SK-N-SH (cell line): ENCODE data around the gene SSTR5. TPM values are rescaled to one million over a fixed set of nuclear protein-coding genes. Genes with fewer than 3 reads are reported as not detected.

Experiments
- CTCF ChIA-PET: fragments of 300-600, 350-600 bp; formaldehyde crosslinking; extraction: SDS; loops from one replicate; lab custom pipeline; 2021; lab: Yijun Ruan, JAX
- POLR2A ChIA-PET: fragments of 350-600 bp; sonication (Branson Sonifier 250); formaldehyde crosslinking; extraction: SDS; loops from one replicate; lab custom pipeline; 2020; ENCODE audit warnings: antibody characterized with exemption, inconsistent platforms; lab: Yijun Ruan, JAX
- DNase-seq: peaks from one replicate; pipeline ENCODE4 v3.0.0; 2012
- H2AFZ ChIP-seq: fragments of 200-600 bp; sonication (generic); 2 replicates; pipeline ENCODE4 v1.8.1; 2016; ENCODE audit warnings: antibody characterized with exemption, mild to moderate bottlenecking, low read depth
- H3F3A ChIP-seq: fragments of 200-600 bp; sonication (generic); replicated peaks from 2 replicates; pipeline ENCODE3; 2016; ENCODE audit warnings: antibody characterized with exemption, mild to moderate bottlenecking; ENCODE audit not compliant: insufficient read depth
- H3K27ac ChIP-seq, 2 experiments: fragments of 200-500 bp in 1 of 2; fragments of 200-600 bp in 1 of 2; sonication (Bioruptor generic) in 1 of 2; sonication (generic), shearing (Covaris generic) in 1 of 2; 2 replicates each; pipeline versions ENCODE4 v1.5.1 to v1.6.1; 2014 to 2016; ENCODE audit warnings: low read depth in 2 of 2, inconsistent platforms in 1 of 2, low read length in 1 of 2, mild to moderate bottlenecking in 1 of 2, mixed read lengths in 1 of 2
- H3K27me3 ChIP-seq: fragments of 200-600 bp; sonication (generic), shearing (Covaris generic); 2 replicates; pipeline ENCODE4 v1.6.1; 2016; ENCODE audit warnings: mixed run types; ENCODE audit not compliant: insufficient read depth
- H3K36me3 ChIP-seq, 2 experiments: fragments of 200-500 bp in 1 of 2; fragments of 200-600 bp in 1 of 2; sonication (Bioruptor generic) in 1 of 2; sonication (generic) in 1 of 2; replicated peaks in 1 of 2; 2 replicates each; pipeline versions ENCODE3 to v1.5.1; 2014 to 2016; ENCODE audit warnings: low read length in 1 of 2, mild to moderate bottlenecking in 1 of 2; ENCODE audit not compliant: insufficient read depth in 2 of 2, control insufficient read depth in 1 of 2
- H3K4me1 ChIP-seq, 2 experiments: fragments of 200-500 bp in 1 of 2; fragments of 200-600 bp in 1 of 2; sonication (Bioruptor generic) in 1 of 2; sonication (generic), shearing (Covaris generic) in 1 of 2; 2 replicates each; pipeline versions ENCODE4 v1.5.1 to v1.6.1; 2014 to 2016; ENCODE audit warnings: low read depth in 1 of 2, low read length in 1 of 2, mixed run types in 1 of 2; ENCODE audit not compliant: insufficient read depth in 2 of 2, control insufficient read depth in 1 of 2
- H3K4me2 ChIP-seq: fragments of 200-600 bp; sonication (generic), shearing (Covaris generic); 2 replicates; pipeline ENCODE4 v1.6.1; 2017; ENCODE audit warnings: mixed run types
- H3K4me3 ChIP-seq, 2 experiments: fragments of 200-500 bp in 1 of 2; fragments of 200-600 bp in 1 of 2; sonication (Bioruptor generic) in 1 of 2; sonication (generic), shearing (Covaris generic) in 1 of 2; 2 replicates each; pipeline versions ENCODE4 v1.5.1 to v1.8.1; 2014 to 2016; ENCODE audit warnings: low read depth in 2 of 2, inconsistent platforms in 1 of 2, low read length in 1 of 2, mild to moderate bottlenecking in 1 of 2, mixed read lengths in 1 of 2, moderate library complexity in 1 of 2
- H3K79me2 ChIP-seq: fragments of 200-600 bp; sonication (generic); 2 replicates; pipeline ENCODE4 v1.8.1; 2017; ENCODE audit warnings: mild to moderate bottlenecking; ENCODE audit not compliant: insufficient read depth
- H3K9ac ChIP-seq: fragments of 200-600 bp; sonication (generic); 2 replicates; pipeline ENCODE4 v1.6.1; 2017; ENCODE audit warnings: mixed run types
- H3K9me2 ChIP-seq: fragments of 200-600 bp; sonication (generic); 2 replicates; pipeline ENCODE4 v1.6.1; 2017; ENCODE audit warnings: mixed run types
- H3K9me3 ChIP-seq: fragments of 200-600 bp; sonication (generic); 2 replicates; pipeline ENCODE4 v1.6.1; 2017; ENCODE audit warnings: mixed run types, mild to moderate bottlenecking, moderate library complexity
- H4K20me1 ChIP-seq: fragments of 200-600 bp; sonication (generic); 2 replicates; pipeline ENCODE4 v1.6.1; 2017; ENCODE audit warnings: mild to moderate bottlenecking, mixed run types; ENCODE audit not compliant: insufficient read depth
- EZH2phosphoT487 ChIP-seq: fragments of 200-600 bp; sonication (generic); IDR thresholded peaks from 2 replicates; pipeline ENCODE4 v1.6.1; 2017; ENCODE audit warnings: low read depth, mixed run types, mild to moderate bottlenecking, antibody characterized with exemption, moderate library complexity, borderline replicate concordance
- FOSL2 ChIP-seq: IDR thresholded peaks from 2 replicates; pipeline ENCODE4 v1.4.0; 2012; ENCODE audit warnings: low read depth, mild to moderate bottlenecking, moderate library complexity, borderline replicate concordance
- FOXM1 ChIP-seq: IDR thresholded peaks from 2 replicates; pipeline ENCODE4 v1.4.0; 2012; ENCODE audit warnings: low read depth, mild to moderate bottlenecking
- GABPA ChIP-seq: IDR thresholded peaks from 2 replicates; pipeline ENCODE4 v1.4.0; 2012; ENCODE audit warnings: low read depth, mild to moderate bottlenecking
- JUND ChIP-seq: IDR thresholded peaks from 2 replicates; pipeline ENCODE4 v1.4.0; 2012
- MEF2A ChIP-seq: IDR thresholded peaks from 2 replicates; pipeline ENCODE4 v1.4.0; 2012; ENCODE audit warnings: low read depth, borderline replicate concordance
- MXI1 ChIP-seq: IDR thresholded peaks from 2 replicates; pipeline ENCODE4 v1.6.1; 2012; ENCODE audit warnings: mild to moderate bottlenecking, low read depth, low read length, improper control_type of control experiment
- RAD21 ChIP-seq: IDR thresholded peaks from 2 replicates; pipeline ENCODE4 v1.6.1; 2012; ENCODE audit warnings: mild to moderate bottlenecking, low read length
- RXRA ChIP-seq: IDR thresholded peaks from 2 replicates; pipeline ENCODE4 v1.4.0; 2012; ENCODE audit warnings: low read depth, mild to moderate bottlenecking, borderline replicate concordance
- TCF12 ChIP-seq: IDR thresholded peaks from 2 replicates; pipeline ENCODE4 v1.4.0; 2012
- YY1 ChIP-seq: IDR thresholded peaks from 2 replicates; pipeline ENCODE4 v1.4.0; 2012; ENCODE audit warnings: low read depth, mild to moderate bottlenecking
- WGBS: methylation state at CpG from one replicate; pipeline ENCODE4 v1.1.6; 2017; ENCODE audit warnings: low lambda C conversion rate; 5-methylcytosine and 5-hydroxymethylcytosine counted together
- polyA plus RNA-seq, 3 experiments: library from polyadenylated mRNA; depleted of rRNA; stranded (reverse); fragments of >200 nt; gene quantifications; 2 replicates each; pipeline ENCODE4 v1.2.3, GENCODE V29; 2012
- TF ChIP-seq, protein P1 (sequence below): IDR thresholded peaks from 2 replicates; pipeline ENCODE4 v1.4.0; 2012; ENCODE audit warnings: low read depth, borderline replicate concordance
- TF ChIP-seq, protein P2 (sequence below): fragments of 150-350 bp; IDR thresholded peaks from 2 replicates; pipeline ENCODE4 v1.6.1; 2017; ENCODE audit warnings: antibody characterized with exemption, low read length, low read depth, borderline replicate concordance
- TF ChIP-seq, protein P3 (sequence below): IDR thresholded peaks from 2 replicates; pipeline ENCODE4 v1.4.0; 2012; ENCODE audit warnings: low read depth, borderline replicate concordance
- TF ChIP-seq, protein P4 (sequence below): IDR thresholded peaks from 2 replicates; pipeline ENCODE4 v1.6.1; 2012; ENCODE audit warnings: mild to moderate bottlenecking, low read depth, low read length, moderate library complexity

The SSTR5 gene
- polyA plus RNA-seq, 1 of the 3 experiments (the other 2 are of a cell fraction), result not detected

DNA sequence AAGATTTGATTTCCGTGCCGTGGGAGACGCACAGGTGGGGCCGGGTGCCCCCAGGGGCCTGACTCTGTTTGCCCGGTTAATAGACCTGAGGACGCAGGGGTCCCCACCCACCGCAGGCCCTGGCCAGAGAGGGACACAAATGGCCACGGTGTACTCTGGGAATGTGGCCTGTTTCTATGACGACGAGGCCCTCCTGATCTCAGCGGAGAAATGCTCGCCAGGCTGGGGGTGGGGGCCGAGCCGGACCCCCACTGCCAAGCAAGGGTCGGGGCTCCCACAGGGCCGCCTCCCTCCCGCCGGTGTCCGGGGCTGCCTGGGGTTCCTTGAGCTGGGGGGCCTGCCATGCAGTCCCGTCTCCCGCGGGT is 48.0 kb downstream of the SSTR5 start:
- Histone ChIP-seq H3K9me2 (no peaks in the 10 kb centered on the region), H3K9me3 (no peaks in the 10 kb centered on the region), H4K20me1 (0 out of 2 replicates have a peak, but pooled peaks cover 2% of the 10 kb centered on the region), H3K4me1 (no peaks in the 10 kb centered on the region), H3K36me3 (no peaks in the 10 kb centered on the region), H3K79me2 (no peaks in the 10 kb centered on the region), H3K4me2 (no peak overlapping the region), H3K27ac (no peak overlapping the region), H3K27me3 (peaks cover 73% of the 10 kb centered on the region), H2AFZ (no peak overlapping the region), H3F3A (no peaks in the 10 kb centered on the region), H3K9ac (no peak overlapping the region), H3K4me3 (no peak overlapping the region)
- no peak for TF ChIP-seq JUND
- TF ChIP-seq MEF2A, result no peak
- TF ChIP-seq MXI1, result no peak
- no peak for DNase-seq
- ChIA-PET CTCF (interaction anchor here (2.0 kb wide), 1 partner anchor 9 kb away, joined by 6 read pairs; no protein-coding TSS in a partner anchor), POLR2A (no interaction called here)
- 73% methylated on average over 6 of the region's 22 CpGs for WGBS

DNA sequence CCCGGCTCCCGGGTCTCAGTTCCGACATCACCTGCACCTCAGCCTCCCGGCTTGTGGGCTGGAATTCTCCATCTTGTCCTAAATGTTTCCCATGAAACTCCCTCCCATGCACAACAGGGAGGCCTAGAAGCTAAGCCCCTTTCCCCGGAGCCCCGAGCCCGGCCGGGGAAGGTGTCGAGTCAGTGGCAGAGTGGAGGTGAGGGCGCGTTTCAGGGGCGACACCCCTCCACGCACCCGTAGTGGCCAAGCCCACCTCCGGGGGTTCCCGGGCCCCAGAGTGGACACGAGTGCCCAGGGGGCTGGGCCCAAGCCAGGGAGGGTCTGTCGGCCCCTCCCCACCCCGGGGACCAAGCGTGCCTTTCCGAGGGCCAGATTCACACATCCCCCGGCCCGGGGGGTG is 48.5 kb downstream of the SSTR5 start:
- Histone ChIP-seq H3K9me2 (no peaks in the 10 kb centered on the region), H3K27me3 (peaks cover 73% of the 10 kb centered on the region), H3K4me3 (no peak overlapping the region), H3K79me2 (no peaks in the 10 kb centered on the region), H3K9ac (no peak overlapping the region), H3K27ac (no peak overlapping the region), H3K9me3 (no peaks in the 10 kb centered on the region), H3F3A (no peaks in the 10 kb centered on the region), H3K36me3 (no peaks in the 10 kb centered on the region), H3K4me2 (no peak overlapping the region), H2AFZ (no peak overlapping the region), H3K4me1 (no peaks in the 10 kb centered on the region), H4K20me1 (0 out of 2 replicates have a peak, but pooled peaks cover 2% of the 10 kb centered on the region)
- CTCF ChIA-PET, result interaction anchor here (2.0 kb wide), 1 partner anchor 9 kb away, joined by 6 read pairs; no protein-coding TSS in a partner anchor
- POLR2A ChIA-PET, result no interaction called here
- no peak for TF ChIP-seq RXRA
- TF ChIP-seq, protein P1, sequence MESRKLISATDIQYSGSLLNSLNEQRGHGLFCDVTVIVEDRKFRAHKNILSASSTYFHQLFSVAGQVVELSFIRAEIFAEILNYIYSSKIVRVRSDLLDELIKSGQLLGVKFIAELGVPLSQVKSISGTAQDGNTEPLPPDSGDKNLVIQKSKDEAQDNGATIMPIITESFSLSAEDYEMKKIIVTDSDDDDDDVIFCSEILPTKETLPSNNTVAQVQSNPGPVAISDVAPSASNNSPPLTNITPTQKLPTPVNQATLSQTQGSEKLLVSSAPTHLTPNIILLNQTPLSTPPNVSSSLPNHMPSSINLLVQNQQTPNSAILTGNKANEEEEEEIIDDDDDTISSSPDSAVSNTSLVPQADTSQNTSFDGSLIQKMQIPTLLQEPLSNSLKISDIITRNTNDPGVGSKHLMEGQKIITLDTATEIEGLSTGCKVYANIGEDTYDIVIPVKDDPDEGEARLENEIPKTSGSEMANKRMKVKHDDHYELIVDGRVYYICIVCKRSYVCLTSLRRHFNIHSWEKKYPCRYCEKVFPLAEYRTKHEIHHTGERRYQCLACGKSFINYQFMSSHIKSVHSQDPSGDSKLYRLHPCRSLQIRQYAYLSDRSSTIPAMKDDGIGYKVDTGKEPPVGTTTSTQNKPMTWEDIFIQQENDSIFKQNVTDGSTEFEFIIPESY, result no peak
- TF ChIP-seq FOSL2, result no peak
- TF ChIP-seq, protein P2, sequence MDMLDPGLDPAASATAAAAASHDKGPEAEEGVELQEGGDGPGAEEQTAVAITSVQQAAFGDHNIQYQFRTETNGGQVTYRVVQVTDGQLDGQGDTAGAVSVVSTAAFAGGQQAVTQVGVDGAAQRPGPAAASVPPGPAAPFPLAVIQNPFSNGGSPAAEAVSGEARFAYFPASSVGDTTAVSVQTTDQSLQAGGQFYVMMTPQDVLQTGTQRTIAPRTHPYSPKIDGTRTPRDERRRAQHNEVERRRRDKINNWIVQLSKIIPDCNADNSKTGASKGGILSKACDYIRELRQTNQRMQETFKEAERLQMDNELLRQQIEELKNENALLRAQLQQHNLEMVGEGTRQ, result no peak
- no peak for TF ChIP-seq EZH2phosphoT487
- TF ChIP-seq, protein P3, sequence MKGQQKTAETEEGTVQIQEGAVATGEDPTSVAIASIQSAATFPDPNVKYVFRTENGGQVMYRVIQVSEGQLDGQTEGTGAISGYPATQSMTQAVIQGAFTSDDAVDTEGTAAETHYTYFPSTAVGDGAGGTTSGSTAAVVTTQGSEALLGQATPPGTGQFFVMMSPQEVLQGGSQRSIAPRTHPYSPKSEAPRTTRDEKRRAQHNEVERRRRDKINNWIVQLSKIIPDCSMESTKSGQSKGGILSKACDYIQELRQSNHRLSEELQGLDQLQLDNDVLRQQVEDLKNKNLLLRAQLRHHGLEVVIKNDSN, result no peak
- no peak for TF ChIP-seq MXI1
- TF ChIP-seq, protein P4, sequence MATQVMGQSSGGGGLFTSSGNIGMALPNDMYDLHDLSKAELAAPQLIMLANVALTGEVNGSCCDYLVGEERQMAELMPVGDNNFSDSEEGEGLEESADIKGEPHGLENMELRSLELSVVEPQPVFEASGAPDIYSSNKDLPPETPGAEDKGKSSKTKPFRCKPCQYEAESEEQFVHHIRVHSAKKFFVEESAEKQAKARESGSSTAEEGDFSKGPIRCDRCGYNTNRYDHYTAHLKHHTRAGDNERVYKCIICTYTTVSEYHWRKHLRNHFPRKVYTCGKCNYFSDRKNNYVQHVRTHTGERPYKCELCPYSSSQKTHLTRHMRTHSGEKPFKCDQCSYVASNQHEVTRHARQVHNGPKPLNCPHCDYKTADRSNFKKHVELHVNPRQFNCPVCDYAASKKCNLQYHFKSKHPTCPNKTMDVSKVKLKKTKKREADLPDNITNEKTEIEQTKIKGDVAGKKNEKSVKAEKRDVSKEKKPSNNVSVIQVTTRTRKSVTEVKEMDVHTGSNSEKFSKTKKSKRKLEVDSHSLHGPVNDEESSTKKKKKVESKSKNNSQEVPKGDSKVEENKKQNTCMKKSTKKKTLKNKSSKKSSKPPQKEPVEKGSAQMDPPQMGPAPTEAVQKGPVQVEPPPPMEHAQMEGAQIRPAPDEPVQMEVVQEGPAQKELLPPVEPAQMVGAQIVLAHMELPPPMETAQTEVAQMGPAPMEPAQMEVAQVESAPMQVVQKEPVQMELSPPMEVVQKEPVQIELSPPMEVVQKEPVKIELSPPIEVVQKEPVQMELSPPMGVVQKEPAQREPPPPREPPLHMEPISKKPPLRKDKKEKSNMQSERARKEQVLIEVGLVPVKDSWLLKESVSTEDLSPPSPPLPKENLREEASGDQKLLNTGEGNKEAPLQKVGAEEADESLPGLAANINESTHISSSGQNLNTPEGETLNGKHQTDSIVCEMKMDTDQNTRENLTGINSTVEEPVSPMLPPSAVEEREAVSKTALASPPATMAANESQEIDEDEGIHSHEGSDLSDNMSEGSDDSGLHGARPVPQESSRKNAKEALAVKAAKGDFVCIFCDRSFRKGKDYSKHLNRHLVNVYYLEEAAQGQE, result no peak
- TF ChIP-seq RAD21, result no peak
- no peak for TF ChIP-seq TCF12
- no peak for TF ChIP-seq FOXM1
- TF ChIP-seq GABPA, result no peak
- no peak for TF ChIP-seq YY1
- DNase-seq, result no peak
- 32% methylated on average over 10 of the region's 23 CpGs for WGBS
